Hair follicle dermal papilla cell (primary cell): ENCODE measurements around the gene RAD23B. TPM values are rescaled to one million over a fixed set of nuclear protein-coding genes. Genes with fewer than 3 reads are reported as not detected.

Experiments used
- total RNA-seq: library from RNA; depleted of rRNA; stranded (reverse); fragments of >200 nt; gene quantifications from 2 replicates; pipeline ENCODE4 v1.2.3, GENCODE V29; 2012

Gene RAD23B
- 337 and 364 TPM in 2 replicates for total RNA-seq

GRCh38 chr9:107282759-107283622 is at the start of gene RAD23B:
Gene RAD23B, plus strand, starts transcription at chr9:107283279. Its CDS starts 351 bp downstream, at chr9:107283630.

Other genes starting within 250 kb of the RAD23B start
- 6.2 and 8.4 TPM in 2 replicates for gene KLF4, start 206.5 kb downstream of the RAD23B start, total RNA-seq